SK-N-MC (cell line): ENCODE results near the gene NUP133.

Experiments used
- EZH2 ChIP-seq: fragments of 200-600 bp; sonication (generic); IDR thresholded peaks from one replicate; pipeline ENCODE4 v1.6.1; 2017; ENCODE audit warnings: antibody characterized with exemption
- FOXP2 ChIP-seq: optimal IDR thresholded peaks from 2 replicates; pipeline ENCODE3; 2011; ENCODE audit warnings: mild to moderate bottlenecking, moderate library complexity; ENCODE audit not compliant: insufficient read depth; ENCODE audit errors: extremely low read length, control extremely low read depth
- POLR2AphosphoS5 ChIP-seq: IDR thresholded peaks from 2 replicates; pipeline ENCODE4 v1.6.1; 2012; ENCODE audit warnings: mild to moderate bottlenecking, low read depth, low read length, borderline replicate concordance

GRCh38 chr1:229539863-229540506 lies 31.8 kb upstream of the NUP133 start:
- TF ChIP-seq EZH2 (no peak), POLR2AphosphoS5 (no peak), FOXP2 (no peak)
